HEK293T (cell line): ENCODE data around the gene CAMSAP2.

Source experiments
- CTCF ChIA-PET: fragments of 350-600 bp; formaldehyde crosslinking; extraction: SDS; loops from one replicate; lab custom pipeline; 2021; ENCODE audit warnings: antibody characterized with exemption, inconsistent platforms; lab: Yijun Ruan, JAX
- POLR2A ChIA-PET: fragments of 350-600 bp; formaldehyde crosslinking; extraction: SDS; loops from one replicate; lab custom pipeline; 2020; ENCODE audit warnings: antibody characterized with exemption, inconsistent platforms; lab: Yijun Ruan, JAX
- DNase-seq: peaks from one replicate; pipeline ENCODE4 v3.0.0; 2012; ENCODE audit warnings: mixed read lengths; ENCODE audit errors: extremely low spot score
- ARNT ChIP-seq: fragments of 450-650 bp; IDR thresholded peaks from 2 replicates; pipeline ENCODE4 v1.6.1; 2017; ENCODE audit warnings: mild to moderate bottlenecking
- BHLHE40 ChIP-seq: fragments of 450-650 bp; IDR thresholded peaks from 2 replicates; pipeline ENCODE4 v1.6.1; 2016; ENCODE audit warnings: mild to moderate bottlenecking, moderate library complexity, borderline replicate concordance
- CTBP1 ChIP-seq: fragments of 450-650 bp; IDR thresholded peaks from 2 replicates; pipeline ENCODE4 v1.6.1; 2016; ENCODE audit warnings: borderline replicate concordance
- ELF4 ChIP-seq: fragments of 450-650 bp; IDR thresholded peaks from 2 replicates; pipeline ENCODE4 v1.6.1; 2017; ENCODE audit warnings: antibody characterized with exemption
- FOXA1 ChIP-seq: fragments of 450-650 bp; IDR thresholded peaks from 2 replicates; pipeline ENCODE4 v1.6.1; 2016; ENCODE audit warnings: mild to moderate bottlenecking
- FOXK2 ChIP-seq: fragments of 450-650 bp; IDR thresholded peaks from 2 replicates; pipeline ENCODE4 v1.6.1; 2016; ENCODE audit warnings: mild to moderate bottlenecking
- FOXM1 ChIP-seq: fragments of 450-650 bp; IDR thresholded peaks from 2 replicates; pipeline ENCODE4 v1.6.1; 2017; ENCODE audit warnings: mild to moderate bottlenecking, borderline replicate concordance
- HDGF ChIP-seq: fragments of 450-650 bp; IDR thresholded peaks from 2 replicates; pipeline ENCODE4 v1.6.1; 2017; ENCODE audit warnings: antibody characterized with exemption, borderline replicate concordance
- L3MBTL2 ChIP-seq: fragments of 450-650 bp; conservative IDR thresholded peaks from 2 replicates; pipeline ENCODE4 v1.6.1; 2016; ENCODE audit warnings: mild to moderate bottlenecking
- LEF1 ChIP-seq: fragments of 450-650 bp; IDR thresholded peaks from 2 replicates; pipeline ENCODE4 v1.6.1; 2017; ENCODE audit warnings: mild to moderate bottlenecking, borderline replicate concordance
- NFRKB ChIP-seq: fragments of 450-650 bp; IDR thresholded peaks from 2 replicates; pipeline ENCODE4 v1.6.1; 2016; ENCODE audit warnings: mild to moderate bottlenecking, moderate library complexity
- SP1 ChIP-seq: fragments of 450-650 bp; IDR thresholded peaks from 2 replicates; pipeline ENCODE4 v1.6.1; 2017
- SUZ12 ChIP-seq: fragments of 450-650 bp; IDR thresholded peaks from 2 replicates; pipeline ENCODE4 v1.6.1; 2016; ENCODE audit warnings: mild to moderate bottlenecking
- TARDBP ChIP-seq: fragments of 450-650 bp; IDR thresholded peaks from 2 replicates; pipeline ENCODE4 v1.6.1; 2016
- ZNF384 ChIP-seq: fragments of 450-650 bp; IDR thresholded peaks from 2 replicates; pipeline ENCODE4 v1.6.1; 2016
- TF ChIP-seq, protein P1 (sequence below): fragments of 450-650 bp; IDR thresholded peaks from 2 replicates; pipeline ENCODE4 v1.6.1; 2016

Gene CAMSAP2

GRCh38 chr1:200877010-200877409 lies 138.3 kb downstream of the CAMSAP2 start:
- no peak for DNase-seq
- CTCF ChIA-PET, result interaction anchor here (0.7 kb wide), 1 partner anchor 237 kb away, joined by 5 read pairs; no protein-coding TSS in a partner anchor
- POLR2A ChIA-PET, result interaction anchor here (0.9 kb wide), 1 partner anchor 11 kb away, joined by 3 read pairs; no protein-coding TSS in a partner anchor
- TF ChIP-seq, protein P1, sequence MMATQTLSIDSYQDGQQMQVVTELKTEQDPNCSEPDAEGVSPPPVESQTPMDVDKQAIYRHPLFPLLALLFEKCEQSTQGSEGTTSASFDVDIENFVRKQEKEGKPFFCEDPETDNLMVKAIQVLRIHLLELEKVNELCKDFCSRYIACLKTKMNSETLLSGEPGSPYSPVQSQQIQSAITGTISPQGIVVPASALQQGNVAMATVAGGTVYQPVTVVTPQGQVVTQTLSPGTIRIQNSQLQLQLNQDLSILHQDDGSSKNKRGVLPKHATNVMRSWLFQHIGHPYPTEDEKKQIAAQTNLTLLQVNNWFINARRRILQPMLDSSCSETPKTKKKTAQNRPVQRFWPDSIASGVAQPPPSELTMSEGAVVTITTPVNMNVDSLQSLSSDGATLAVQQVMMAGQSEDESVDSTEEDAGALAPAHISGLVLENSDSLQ, result no peak
- TF ChIP-seq TARDBP (no peak), ZNF384 (no peak), LEF1 (no peak), ELF4 (no peak), FOXK2 (no peak), L3MBTL2 (no peak), FOXA1 (no peak), CTBP1 (no peak), NFRKB (no peak), SUZ12 (no peak), FOXM1 (no peak), HDGF (no peak), ARNT (no peak), BHLHE40 (no peak), SP1 (no peak)

GRCh38 chr1:200877839-200878551 lies 139.3 kb downstream of the CAMSAP2 start:
- TF ChIP-seq FOXK2 (no peak), LEF1 (no peak), SUZ12 (no peak), SP1 (no peak), HDGF (no peak), ZNF384 (no peak), CTBP1 (no peak), FOXA1 (no peak), BHLHE40 (no peak), FOXM1 (no peak), ARNT (no peak), L3MBTL2 (no peak), ELF4 (no peak), NFRKB (no peak), TARDBP (no peak)
- TF ChIP-seq, protein P1, result no peak
- ChIA-PET POLR2A (no interaction called here), CTCF (no interaction called here)
- no peak for DNase-seq

GRCh38 chr1:200880212-200880611 lies 141.5 kb downstream of the CAMSAP2 start:
- DNase-seq, result no peak
- CTCF ChIA-PET, result interaction anchor here (2.6 kb wide), 1 partner anchor 11 kb away, joined by 7 read pairs; no protein-coding TSS in a partner anchor

GRCh38 chr1:200883118-200883517 lies 144.4 kb downstream of the CAMSAP2 start:
- CTCF ChIA-PET, result no interaction called here
- TF ChIP-seq ZNF384, result no peak
- no peak for TF ChIP-seq LEF1
- TF ChIP-seq FOXA1, result no peak
- no peak for TF ChIP-seq CTBP1
- no peak for TF ChIP-seq L3MBTL2
- no peak for TF ChIP-seq ARNT
- TF ChIP-seq BHLHE40, result no peak
- TF ChIP-seq TARDBP, result no peak
- TF ChIP-seq FOXK2, result no peak
- no peak for TF ChIP-seq FOXM1
- no peak for DNase-seq
- POLR2A ChIA-PET, result no interaction called here

More at GRCh38 chr1:200880212-200880611, 141.5 kb downstream of the CAMSAP2 start:
- TF ChIP-seq, protein P1, result no peak
- TF ChIP-seq ELF4, result no peak
- TF ChIP-seq ZNF384, result no peak
- TF ChIP-seq L3MBTL2, result no peak
- TF ChIP-seq SUZ12, result no peak
- no peak for TF ChIP-seq NFRKB
- no peak for TF ChIP-seq FOXA1
- TF ChIP-seq SP1, result no peak
- POLR2A ChIA-PET, result no interaction called here

DNA sequence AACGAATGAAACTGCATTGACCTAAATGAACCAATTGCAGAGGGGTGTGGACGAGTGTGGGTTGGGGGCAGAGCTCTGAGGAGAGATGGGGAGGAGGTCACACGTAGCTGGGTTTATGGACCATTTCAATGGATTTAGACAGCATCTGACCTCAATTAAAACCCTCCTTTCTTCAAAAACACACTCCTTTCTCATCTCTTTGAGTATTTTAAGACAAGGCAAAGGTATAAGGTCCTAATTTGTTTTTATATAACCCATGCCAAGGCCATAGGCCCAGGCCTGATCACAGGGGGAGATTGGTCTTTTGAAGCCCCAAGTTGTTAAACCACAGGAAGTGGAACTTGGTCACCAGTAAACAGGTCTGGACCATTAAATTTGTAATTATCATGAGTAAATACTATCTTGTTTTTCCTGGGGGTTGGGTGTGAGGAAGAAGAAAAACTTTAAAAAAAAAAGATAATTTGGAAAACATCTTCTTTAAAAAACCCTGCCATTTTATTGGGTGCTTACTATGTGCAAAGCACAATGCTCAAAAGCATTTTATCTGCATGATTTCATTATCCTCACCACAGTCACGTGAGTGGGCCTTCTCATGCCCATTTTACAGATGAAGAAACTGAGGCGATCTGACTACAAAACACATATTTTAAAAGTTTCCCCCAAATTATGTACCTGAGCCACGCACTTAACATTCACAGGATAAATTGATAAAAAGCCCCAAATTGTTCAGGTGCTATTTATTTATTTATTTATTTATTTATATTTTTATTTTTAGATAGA lies 147.1 kb downstream of the CAMSAP2 start:
- ChIA-PET CTCF (no interaction called here), POLR2A (no interaction called here)
- TF ChIP-seq ZNF384 (no peak), ARNT (no peak), TARDBP (no peak), FOXA1 (no peak), SUZ12 (no peak), LEF1 (no peak)
- TF ChIP-seq, protein P1, result no peak
- DNase-seq, result no peak
